Measurements from ENCODE around the gene FAU.

GRCh38 chr11:65141896-65142494 is 20.1 kb upstream of the FAU start:
- TF ChIP-seq, protein P1, sequence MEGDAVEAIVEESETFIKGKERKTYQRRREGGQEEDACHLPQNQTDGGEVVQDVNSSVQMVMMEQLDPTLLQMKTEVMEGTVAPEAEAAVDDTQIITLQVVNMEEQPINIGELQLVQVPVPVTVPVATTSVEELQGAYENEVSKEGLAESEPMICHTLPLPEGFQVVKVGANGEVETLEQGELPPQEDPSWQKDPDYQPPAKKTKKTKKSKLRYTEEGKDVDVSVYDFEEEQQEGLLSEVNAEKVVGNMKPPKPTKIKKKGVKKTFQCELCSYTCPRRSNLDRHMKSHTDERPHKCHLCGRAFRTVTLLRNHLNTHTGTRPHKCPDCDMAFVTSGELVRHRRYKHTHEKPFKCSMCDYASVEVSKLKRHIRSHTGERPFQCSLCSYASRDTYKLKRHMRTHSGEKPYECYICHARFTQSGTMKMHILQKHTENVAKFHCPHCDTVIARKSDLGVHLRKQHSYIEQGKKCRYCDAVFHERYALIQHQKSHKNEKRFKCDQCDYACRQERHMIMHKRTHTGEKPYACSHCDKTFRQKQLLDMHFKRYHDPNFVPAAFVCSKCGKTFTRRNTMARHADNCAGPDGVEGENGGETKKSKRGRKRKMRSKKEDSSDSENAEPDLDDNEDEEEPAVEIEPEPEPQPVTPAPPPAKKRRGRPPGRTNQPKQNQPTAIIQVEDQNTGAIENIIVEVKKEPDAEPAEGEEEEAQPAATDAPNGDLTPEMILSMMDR (IDR thresholded peaks at IDR 0.05): no peak
- TF ChIP-seq POLR2AphosphoS5 (IDR thresholded peaks at IDR 0.05): no peak
- no peak for TF ChIP-seq EP300 (IDR thresholded peaks at IDR 0.05)
- TF ChIP-seq POLR2A (IDR thresholded peaks at IDR 0.05; ENCODE audit: low read depth): no peak

All from esophagus muscularis mucosa (tissue), 4 donors.